OCI-LY7 (cell line): ENCODE data around the gene BRD7. TPM values are rescaled to one million over a fixed set of nuclear protein-coding genes. Genes with fewer than 3 reads are reported as not detected.
A peak's percentile ranks its signal among the peaks of the same experiment; 100 is the strongest.

Source experiments
- BruUV-seq: library from RNA; stranded (reverse); fragments of 400-500 nt; replicated peaks from 2 replicates; lab custom pipeline; 2021; lab: Mats Ljungman, UMichigan
- CTCF ChIA-PET: fragments of 300-600 bp; sonication (Branson Sonifier 250); formaldehyde crosslinking; loops from one replicate; lab custom pipeline; 2022; ENCODE audit warnings: antibody characterized with exemption; ENCODE audit not compliant: unreplicated experiment; lab: Charles Lee
- POLR2A ChIA-PET: fragments of 300-600 bp; sonication (Branson Sonifier 250); formaldehyde crosslinking; loops from one replicate; lab custom pipeline; 2022; ENCODE audit warnings: antibody characterized with exemption; lab: Charles Lee
- DNase-seq: peaks from one replicate; pipeline ENCODE4 v3.0.0-alpha.2; 2015; ENCODE audit warnings: low spot score
- H2AFZ ChIP-seq: fragments of 200-600 bp; sonication (generic), shearing (Covaris generic); 2 replicates; pipeline ENCODE4 v1.6.1; 2014; ENCODE audit warnings: mild to moderate bottlenecking, antibody characterized with exemption, low read length, moderate library complexity
- H3K27ac ChIP-seq: fragments of 200-600 bp; sonication (generic); 2 replicates; pipeline ENCODE4 v1.5.1; 2014; ENCODE audit warnings: mixed run types, low read depth, mild to moderate bottlenecking, moderate library complexity, low read length, inconsistent platforms; ENCODE audit not compliant: poor library complexity, severe bottlenecking
- H3K36me3 ChIP-seq: fragments of 200-600 bp; sonication (generic); 2 replicates; pipeline ENCODE4 v1.6.1; 2014; ENCODE audit warnings: mild to moderate bottlenecking, antibody characterized with exemption, low read length, moderate library complexity, mixed read lengths; ENCODE audit not compliant: insufficient read depth
- H3K4me1 ChIP-seq: fragments of 200-600 bp; sonication (generic); 2 replicates; pipeline ENCODE4 v1.5.1; 2014; ENCODE audit warnings: mild to moderate bottlenecking, low read length; ENCODE audit not compliant: insufficient read depth, poor library complexity, severe bottlenecking
- H3K4me2 ChIP-seq: fragments of 200-600 bp; sonication (generic); 2 replicates; pipeline ENCODE4 v1.6.1; 2014; ENCODE audit warnings: mild to moderate bottlenecking, low read length
- H3K4me3 ChIP-seq: fragments of 200-600 bp; sonication (generic); 2 replicates; pipeline ENCODE4 v1.5.1; 2014; ENCODE audit warnings: mild to moderate bottlenecking, low read depth, low read length; ENCODE audit not compliant: poor library complexity, severe bottlenecking
- H3K79me2 ChIP-seq: fragments of 200-600 bp; sonication (generic); 2 replicates; pipeline ENCODE4 v1.6.1; 2016; ENCODE audit warnings: low read depth, mild to moderate bottlenecking, low read length, moderate library complexity, mixed read lengths; ENCODE audit not compliant: insufficient read depth
- H3K9me2 ChIP-seq: fragments of 200-600 bp; sonication (generic); 2 replicates; pipeline ENCODE4 v1.6.1; 2016; ENCODE audit warnings: mild to moderate bottlenecking, low read length, mixed read lengths; ENCODE audit not compliant: insufficient read depth
- H3K9me3 ChIP-seq: fragments of 200-600 bp; sonication (generic); 2 replicates; pipeline ENCODE4 v1.6.1; 2014; ENCODE audit warnings: mild to moderate bottlenecking, mixed run types, low read length, mixed read lengths
- H4K20me1 ChIP-seq: fragments of 200-600 bp; sonication (generic); 2 replicates; pipeline ENCODE4 v1.6.1; 2014; ENCODE audit warnings: mild to moderate bottlenecking, antibody characterized with exemption, low read length, moderate library complexity, mixed read lengths; ENCODE audit not compliant: insufficient read depth
- CTCF ChIP-seq: fragments of 200-600 bp; sonication (generic); conservative IDR thresholded peaks from 2 replicates; pipeline ENCODE4 v1.5.1; 2014; ENCODE audit warnings: mild to moderate bottlenecking, antibody characterized with exemption, low read length, moderate library complexity, mixed read lengths
- EZH2phosphoT487 ChIP-seq: fragments of 200-600 bp; sonication (generic); IDR thresholded peaks from 2 replicates; pipeline ENCODE4 v1.6.1; 2018; ENCODE audit warnings: low read depth, borderline replicate concordance, mild to moderate bottlenecking, mixed run types, antibody characterized with exemption, low read length, moderate library complexity, mixed read lengths
- intact Hi-C: fragments of 100-400 bp; cut with micrococcal nuclease; formaldehyde crosslinking; loops from one replicate; pipeline ENCODE4 v1.10.0; 2022; ENCODE audit not compliant: unreplicated experiment
- total RNA-seq, 2 experiments: library from RNA; depleted of rRNA in 1 of 2; stranded (reverse); fragments of >200 nt in 1 of 2; shearing (Covaris generic) in 1 of 2; gene quantifications; 2 replicates each; pipeline ENCODE4 v1.2.3, GENCODE V29; 2014 to 2022

BRD7 gene
- total RNA-seq, 2 experiments from 2014 or later, result 78.5 to 105 TPM

- Histone ChIP-seq H4K20me1 (no peaks in the 10 kb centered on the region), H3K4me2 (no peak overlapping the region), H3K27ac (no peak overlapping the region), H3K36me3 (no peaks in the 10 kb centered on the region), H2AFZ (no peak overlapping the region), H3K4me3 (no peak overlapping the region), H3K9me2 (no peaks in the 10 kb centered on the region), H3K4me1 (peaks cover 73% of the 10 kb centered on the region), H3K79me2 (peaks cover 42% of the 10 kb centered on the region; the same call in 1 of the 2 replicates), H3K9me3 (no peaks in the 10 kb centered on the region)
- ChIA-PET POLR2A (interaction anchor here (0.9 kb wide), 1 partner anchor 13 kb away, joined by 6 read pairs; no protein-coding TSS in a partner anchor), CTCF (interaction anchor here (0.5 to 2.1 kb wide), 2 partner anchors 11 to 84 kb away, joined by 3 to 4 read pairs; no protein-coding TSS in a partner anchor)
- no peak for TF ChIP-seq EZH2phosphoT487
- intact Hi-C loops, result no loop called here
- no TSS peak for BruUV-seq
- no peak for DNase-seq
These were observed 97.4 kb downstream of the BRD7 start for GRCh38 chr16:50271148-50272041.

- ChIA-PET POLR2A (interaction anchor here (0.5 to 0.6 kb wide), 3 partner anchors 9 to 1789 kb away, joined by 3 read pairs; no protein-coding TSS in a partner anchor), CTCF (no interaction called here)
- Histone ChIP-seq H3K36me3 (no peaks in the 10 kb centered on the region), H3K9me2 (no peaks in the 10 kb centered on the region), H3K4me1 (peaks cover 72% of the 10 kb centered on the region), H3K9me3 (no peaks in the 10 kb centered on the region), H3K4me2 (no peak overlapping the region), H4K20me1 (no peaks in the 10 kb centered on the region), H2AFZ (no peak overlapping the region), H3K4me3 (no peak overlapping the region), H3K79me2 (peaks cover 34% of the 10 kb centered on the region; the same call in 1 of the 2 replicates), H3K27ac (no peak overlapping the region)
- no TSS peak for BruUV-seq
- intact Hi-C loops, result no loop called here
- TF ChIP-seq EZH2phosphoT487 (no peak), CTCF (no peak)
- DNase-seq, result no peak
These were observed 98.2 kb downstream of the BRD7 start for GRCh38 chr16:50270510-50271147.

GRCh38 chr16:50269769-50270509 is 98.8 kb downstream of the BRD7 start:
- H3K9me2 ChIP-seq, result no peaks in the 10 kb centered on the region
- peaks cover 72% of the 10 kb centered on the region for H3K4me1 ChIP-seq
- H4K20me1 ChIP-seq, result no peaks in the 10 kb centered on the region
- BruUV-seq, result no TSS peak
- intact Hi-C loops, result no loop called here
- H2AFZ ChIP-seq, result no peak overlapping the region
- H3K4me3 ChIP-seq, result no peak overlapping the region
- no peaks in the 10 kb centered on the region for H3K9me3 ChIP-seq
- no peak overlapping the region for H3K27ac ChIP-seq
- CTCF ChIA-PET, result no interaction called here
- H3K36me3 ChIP-seq, result no peaks in the 10 kb centered on the region
- peak overlapping the region; percentile 27; the same call in 1 of the 2 replicates for H3K4me2 ChIP-seq
- TF ChIP-seq EZH2phosphoT487 (no peak), CTCF (no peak)
- DNase-seq, result peak; percentile 25
- H3K79me2 ChIP-seq, result peaks cover 27% of the 10 kb centered on the region; the same call in 1 of the 2 replicates
- POLR2A ChIA-PET, result interaction anchor here (0.5 to 0.6 kb wide), 3 partner anchors 10 to 1788 kb away, joined by 3 read pairs; no protein-coding TSS in a partner anchor
